GM23338 (cell line): ENCODE results near the gene SYNE2. TPM values are rescaled to one million over a fixed set of nuclear protein-coding genes. Genes with fewer than 3 reads are reported as not detected.

Experiments used
- ATAC-seq: fragments of 200-7000 bp; cut with Tn5 transposase; 3 replicates; pipeline ENCODE4 v1.9.1; 2020
- DNase-seq: peaks from one replicate; pipeline ENCODE4 v3.0.0-alpha.2; 2015; ENCODE audit warnings: low spot score
- H2AFZ ChIP-seq: fragments of 200-600 bp; sonication (generic); 2 replicates; pipeline ENCODE4 v1.8.0; 2016; ENCODE audit warnings: antibody characterized with exemption, mild to moderate bottlenecking, moderate library complexity
- H3F3A ChIP-seq: fragments of 200-600 bp; sonication (generic); replicated peaks from 2 replicates; pipeline ENCODE4 v1.8.0; 2017; ENCODE audit warnings: antibody characterized with exemption, mixed run types, low read depth
- H3K27ac ChIP-seq: fragments of 200-600 bp; sonication (generic); 2 replicates; pipeline ENCODE4 v1.6.1; 2016; ENCODE audit warnings: low read depth
- H3K27me3 ChIP-seq: fragments of 200-600 bp; sonication (generic); 2 replicates; pipeline ENCODE4 v1.8.0; 2016; ENCODE audit warnings: mild to moderate bottlenecking, mixed run types, moderate library complexity; ENCODE audit not compliant: insufficient read depth
- H3K36me3 ChIP-seq: fragments of 200-600 bp; sonication (generic); 2 replicates; pipeline ENCODE4 v1.8.0; 2016; ENCODE audit warnings: mild to moderate bottlenecking; ENCODE audit not compliant: insufficient read depth
- H3K4me1 ChIP-seq: fragments of 200-600 bp; sonication (generic); 2 replicates; pipeline ENCODE4 v1.8.0; 2016; ENCODE audit warnings: mild to moderate bottlenecking, moderate library complexity; ENCODE audit not compliant: insufficient read depth
- H3K4me2 ChIP-seq: fragments of 200-600 bp; sonication (generic); 2 replicates; pipeline ENCODE4 v1.7.1; 2017; ENCODE audit warnings: mixed run types
- H3K4me3 ChIP-seq: fragments of 200-600 bp; sonication (generic); 2 replicates; pipeline ENCODE4 v1.6.1; 2016; ENCODE audit warnings: mixed run types
- H3K79me2 ChIP-seq: fragments of 200-600 bp; sonication (generic); replicated peaks from 2 replicates; pipeline ENCODE4 v1.8.0; 2017; ENCODE audit warnings: mild to moderate bottlenecking; ENCODE audit not compliant: insufficient read depth
- H3K9me2 ChIP-seq: fragments of 200-600 bp; sonication (generic); 2 replicates; pipeline ENCODE4 v1.8.0; 2017; ENCODE audit not compliant: insufficient read depth
- H4K20me1 ChIP-seq: fragments of 200-600 bp; sonication (generic); replicated peaks from 2 replicates; pipeline ENCODE4 v1.8.0; 2017; ENCODE audit warnings: mild to moderate bottlenecking; ENCODE audit not compliant: insufficient read depth
- H3K27ac Mint-ChIP-seq: 2 replicates; pipeline ENCODE4 v1.8.0; 2020; ENCODE audit warnings: inconsistent platforms, mild to moderate bottlenecking, moderate library complexity, mixed read lengths
- H3K27me3 Mint-ChIP-seq: 3 replicates; pipeline ENCODE4 v1.8.0; 2022; ENCODE audit warnings: low read depth, mild to moderate bottlenecking, moderate library complexity, mixed read lengths, inconsistent platforms; ENCODE audit not compliant: insufficient read depth, poor library complexity
- H3K36me3 Mint-ChIP-seq: 3 replicates; pipeline ENCODE4 v1.8.0; 2021; ENCODE audit warnings: low read depth, mild to moderate bottlenecking, inconsistent platforms, moderate library complexity, mixed read lengths
- H3K4me1 Mint-ChIP-seq: 3 replicates; pipeline ENCODE4 v1.8.0; 2020; ENCODE audit warnings: mild to moderate bottlenecking, inconsistent platforms, mixed read lengths
- H3K4me3 Mint-ChIP-seq: 3 replicates; pipeline ENCODE4 v1.8.0; 2021; ENCODE audit warnings: moderate library complexity, mild to moderate bottlenecking, inconsistent platforms, mixed read lengths
- H3K9me3 Mint-ChIP-seq: 3 replicates; pipeline ENCODE4 v1.8.0; 2020; ENCODE audit warnings: moderate library complexity, mild to moderate bottlenecking, inconsistent platforms, mixed read lengths
- CTCF ChIP-seq, 2 experiments: fragments of 200-600 bp in 1 of 2; sonication (generic) in 1 of 2; conservative IDR thresholded peaks; 2 replicates each; pipeline versions ENCODE4 v1.5.1 to v1.6.1; 2016 to 2017; ENCODE audit warnings: antibody characterized with exemption in 2 of 2, low read depth in 2 of 2, mild to moderate bottlenecking in 2 of 2, moderate library complexity in 1 of 2
- EZH2 ChIP-seq: fragments of 200-600 bp; sonication (generic); IDR thresholded peaks from one replicate; pipeline ENCODE4 v1.8.0; 2017; ENCODE audit warnings: antibody characterized with exemption, mild to moderate bottlenecking, low read depth; ENCODE audit not compliant: unreplicated experiment
- EZH2phosphoT487 ChIP-seq: fragments of 200-600 bp; sonication (generic); IDR thresholded peaks from one replicate; pipeline ENCODE4 v1.8.1; 2018; ENCODE audit warnings: antibody characterized with exemption; ENCODE audit not compliant: unreplicated experiment
- JUNB ChIP-seq: IDR thresholded peaks from one replicate; pipeline ENCODE4 v1.6.1; 2016; ENCODE audit warnings: antibody characterized with exemption; ENCODE audit not compliant: unreplicated experiment
- POLR2AphosphoS5 ChIP-seq: IDR thresholded peaks from 2 replicates; pipeline ENCODE4 v1.6.1; 2016; ENCODE audit warnings: antibody characterized with exemption, low read depth
- STAT1 ChIP-seq: IDR thresholded peaks from one replicate; pipeline ENCODE4 v1.6.1; 2016; ENCODE audit warnings: antibody characterized with exemption; ENCODE audit not compliant: unreplicated experiment
- ZNF331 ChIP-seq: fragments of 250-450 bp; sonication (Bioruptor Pico); IDR thresholded peaks from 2 replicates; pipeline ENCODE4 v1.5.0; 2020; ENCODE audit warnings: low read depth, mild to moderate bottlenecking, moderate library complexity
- polyA plus RNA-seq: library from polyadenylated mRNA; unstranded; fragments of >200 nt; fragmentation: Nextera tagmentation; extraction: Ambion mirVana; gene quantifications from 2 replicates; pipeline ENCODE4 v1.2.1, GENCODE V29; 2016
- total RNA-seq: library from RNA; depleted of rRNA; stranded (reverse); fragments of >200 nt; shearing (Covaris generic); gene quantifications from 2 replicates; pipeline ENCODE4 v1.2.3, GENCODE V29; 2014
- TF ChIP-seq, protein P1 (sequence below): IDR thresholded peaks from 2 replicates; pipeline ENCODE4 v1.6.1; 2016; ENCODE audit warnings: antibody characterized with exemption

SYNE2 gene
- total and polyA plus RNA-seq, 2 experiments from 2014 or later: 34.3 to 86.5 TPM

DNA sequence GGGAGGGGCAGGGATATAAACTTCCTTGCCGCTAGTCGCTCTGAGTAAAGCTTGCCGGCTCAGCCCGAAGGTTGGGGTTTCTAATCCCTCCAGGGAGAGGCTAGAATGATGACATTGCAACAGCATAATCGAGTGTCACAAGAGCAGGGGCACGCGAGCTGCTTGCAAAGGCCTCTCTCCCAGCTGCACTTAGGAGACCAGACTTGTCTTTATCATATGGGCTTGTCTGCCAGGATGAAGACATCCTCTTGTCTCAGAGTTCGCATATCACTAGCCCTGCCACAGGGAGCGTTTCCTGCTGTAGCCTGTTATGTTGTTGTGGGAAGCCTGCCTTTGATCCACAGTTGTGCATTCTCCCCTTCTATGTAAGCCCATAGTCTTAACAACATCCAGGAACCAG is 261.4 kb downstream of the SYNE2 start:
- ATAC-seq (peak; percentile 79), DNase-seq (peak; percentile 48)
- Histone ChIP-seq H2AFZ (no peak overlapping the region), H3K79me2 (no peaks in the 10 kb centered on the region), H3K4me1 (0 out of 2 replicates have a peak, but pooled peaks cover 2% of the 10 kb centered on the region), H3K27me3 (no peaks in the 10 kb centered on the region), H3K4me2 (no peak overlapping the region), H3K9me2 (no peaks in the 10 kb centered on the region), H4K20me1 (no peaks in the 10 kb centered on the region), H3K36me3 (no peaks in the 10 kb centered on the region), H3K4me3 (no peak overlapping the region), H3K27ac (no peak overlapping the region), H3F3A (no peaks in the 10 kb centered on the region)
- Mint-ChIP-seq H3K4me1 (peaks cover 16% of the 10 kb centered on the region), H3K36me3 (no peaks in the 10 kb centered on the region; the same call in 2 of the 3 replicates), H3K9me3 (no peaks in the 10 kb centered on the region), H3K4me3 (no peak overlapping the region), H3K27me3 (no peaks in the 10 kb centered on the region), H3K27ac (0 out of 2 replicates have a peak overlapping the region, but pooled peaks have one; percentile 52)
- TF ChIP-seq, protein P1, sequence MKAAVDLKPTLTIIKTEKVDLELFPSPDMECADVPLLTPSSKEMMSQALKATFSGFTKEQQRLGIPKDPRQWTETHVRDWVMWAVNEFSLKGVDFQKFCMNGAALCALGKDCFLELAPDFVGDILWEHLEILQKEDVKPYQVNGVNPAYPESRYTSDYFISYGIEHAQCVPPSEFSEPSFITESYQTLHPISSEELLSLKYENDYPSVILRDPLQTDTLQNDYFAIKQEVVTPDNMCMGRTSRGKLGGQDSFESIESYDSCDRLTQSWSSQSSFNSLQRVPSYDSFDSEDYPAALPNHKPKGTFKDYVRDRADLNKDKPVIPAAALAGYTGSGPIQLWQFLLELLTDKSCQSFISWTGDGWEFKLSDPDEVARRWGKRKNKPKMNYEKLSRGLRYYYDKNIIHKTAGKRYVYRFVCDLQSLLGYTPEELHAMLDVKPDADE: no peak
- TF ChIP-seq JUNB (no peak), CTCF (conservative IDR thresholded peaks at IDR 0.05; ENCODE audit: low read depth in 2 of 2) (no peak), POLR2AphosphoS5 (no peak)

GRCh38 chr14:64114796-64115195 is 262.0 kb downstream of the SYNE2 start:
- Histone ChIP-seq H3K27me3 (no peaks in the 10 kb centered on the region), H3K4me2 (no peak overlapping the region), H3K4me3 (no peak overlapping the region), H3K27ac (0 out of 2 replicates have a peak overlapping the region, but pooled peaks have one; percentile 10), H3K4me1 (0 out of 2 replicates have a peak, but pooled peaks cover 2% of the 10 kb centered on the region), H4K20me1 (no peaks in the 10 kb centered on the region), H2AFZ (no peak overlapping the region), H3K36me3 (no peaks in the 10 kb centered on the region), H3F3A (no peaks in the 10 kb centered on the region), H3K79me2 (no peaks in the 10 kb centered on the region), H3K9me2 (no peaks in the 10 kb centered on the region)
- no peaks in the 10 kb centered on the region for H3K9me3 Mint-ChIP-seq
- DNase-seq (no peak), ATAC-seq (no peak; the same call in 2 of the 3 replicates)
- no peaks in the 10 kb centered on the region; the same call in 2 of the 3 replicates for H3K36me3 Mint-ChIP-seq
- no peaks in the 10 kb centered on the region for H3K27me3 Mint-ChIP-seq
- H3K27ac Mint-ChIP-seq: 0 out of 2 replicates have a peak overlapping the region, but pooled peaks have one; percentile 52
- H3K4me1 Mint-ChIP-seq: peaks cover 16% of the 10 kb centered on the region
- no peak for TF ChIP-seq POLR2AphosphoS5
- TF ChIP-seq STAT1: no peak
- TF ChIP-seq JUNB: no peak
- TF ChIP-seq EZH2phosphoT487: no peak
- no peak for TF ChIP-seq EZH2
- TF ChIP-seq ZNF331: no peak
- H3K4me3 Mint-ChIP-seq: no peak overlapping the region
